GM23338 (cell line): ENCODE data around the gene MATN1. TPM values are rescaled to one million over a fixed set of nuclear protein-coding genes. Genes with fewer than 3 reads are reported as not detected.

ENCODE experiments used
- ATAC-seq: fragments of 200-7000 bp; cut with Tn5 transposase; 3 replicates; pipeline ENCODE4 v1.9.1; 2020
- DNase-seq: peaks from one replicate; pipeline ENCODE4 v3.0.0-alpha.2; 2015; ENCODE audit warnings: low spot score
- H2AFZ ChIP-seq: fragments of 200-600 bp; sonication (generic); 2 replicates; pipeline ENCODE4 v1.8.0; 2016; ENCODE audit warnings: antibody characterized with exemption, mild to moderate bottlenecking, moderate library complexity
- H3F3A ChIP-seq: fragments of 200-600 bp; sonication (generic); replicated peaks from 2 replicates; pipeline ENCODE4 v1.8.0; 2017; ENCODE audit warnings: antibody characterized with exemption, mixed run types, low read depth
- H3K27ac ChIP-seq: fragments of 200-600 bp; sonication (generic); 2 replicates; pipeline ENCODE4 v1.6.1; 2016; ENCODE audit warnings: low read depth
- H3K27me3 ChIP-seq: fragments of 200-600 bp; sonication (generic); 2 replicates; pipeline ENCODE4 v1.8.0; 2016; ENCODE audit warnings: mild to moderate bottlenecking, mixed run types, moderate library complexity; ENCODE audit not compliant: insufficient read depth
- H3K36me3 ChIP-seq: fragments of 200-600 bp; sonication (generic); 2 replicates; pipeline ENCODE4 v1.8.0; 2016; ENCODE audit warnings: mild to moderate bottlenecking; ENCODE audit not compliant: insufficient read depth
- H3K4me1 ChIP-seq: fragments of 200-600 bp; sonication (generic); 2 replicates; pipeline ENCODE4 v1.8.0; 2016; ENCODE audit warnings: mild to moderate bottlenecking, moderate library complexity; ENCODE audit not compliant: insufficient read depth
- H3K4me2 ChIP-seq: fragments of 200-600 bp; sonication (generic); 2 replicates; pipeline ENCODE4 v1.7.1; 2017; ENCODE audit warnings: mixed run types
- H3K4me3 ChIP-seq: fragments of 200-600 bp; sonication (generic); 2 replicates; pipeline ENCODE4 v1.6.1; 2016; ENCODE audit warnings: mixed run types
- H3K79me2 ChIP-seq: fragments of 200-600 bp; sonication (generic); replicated peaks from 2 replicates; pipeline ENCODE4 v1.8.0; 2017; ENCODE audit warnings: mild to moderate bottlenecking; ENCODE audit not compliant: insufficient read depth
- H3K9me2 ChIP-seq: fragments of 200-600 bp; sonication (generic); 2 replicates; pipeline ENCODE4 v1.8.0; 2017; ENCODE audit not compliant: insufficient read depth
- H4K20me1 ChIP-seq: fragments of 200-600 bp; sonication (generic); replicated peaks from 2 replicates; pipeline ENCODE4 v1.8.0; 2017; ENCODE audit warnings: mild to moderate bottlenecking; ENCODE audit not compliant: insufficient read depth
- H3K27ac Mint-ChIP-seq: 2 replicates; pipeline ENCODE4 v1.8.0; 2020; ENCODE audit warnings: inconsistent platforms, mild to moderate bottlenecking, moderate library complexity, mixed read lengths
- H3K27me3 Mint-ChIP-seq: 3 replicates; pipeline ENCODE4 v1.8.0; 2022; ENCODE audit warnings: low read depth, mild to moderate bottlenecking, moderate library complexity, mixed read lengths, inconsistent platforms; ENCODE audit not compliant: insufficient read depth, poor library complexity
- H3K36me3 Mint-ChIP-seq: 3 replicates; pipeline ENCODE4 v1.8.0; 2021; ENCODE audit warnings: low read depth, mild to moderate bottlenecking, inconsistent platforms, moderate library complexity, mixed read lengths
- H3K4me1 Mint-ChIP-seq: 3 replicates; pipeline ENCODE4 v1.8.0; 2020; ENCODE audit warnings: mild to moderate bottlenecking, inconsistent platforms, mixed read lengths
- H3K4me3 Mint-ChIP-seq: 3 replicates; pipeline ENCODE4 v1.8.0; 2021; ENCODE audit warnings: moderate library complexity, mild to moderate bottlenecking, inconsistent platforms, mixed read lengths
- H3K9me3 Mint-ChIP-seq: 3 replicates; pipeline ENCODE4 v1.8.0; 2020; ENCODE audit warnings: moderate library complexity, mild to moderate bottlenecking, inconsistent platforms, mixed read lengths
- CREB1 ChIP-seq: fragments of 250-450 bp; sonication (Bioruptor Pico); IDR thresholded peaks from 2 replicates; pipeline ENCODE4 v1.5.0; 2020; ENCODE audit warnings: low read depth, mild to moderate bottlenecking, moderate library complexity
- CTCF ChIP-seq, 2 experiments: fragments of 200-600 bp in 1 of 2; sonication (generic) in 1 of 2; conservative IDR thresholded peaks; 2 replicates each; pipeline versions ENCODE4 v1.5.1 to v1.6.1; 2016 to 2017; ENCODE audit warnings: antibody characterized with exemption in 2 of 2, low read depth in 2 of 2, mild to moderate bottlenecking in 2 of 2, moderate library complexity in 1 of 2
- ETS1 ChIP-seq: IDR thresholded peaks from 2 replicates; pipeline ENCODE4 v1.6.1; 2016; ENCODE audit warnings: antibody characterized with exemption
- EZH2 ChIP-seq: fragments of 200-600 bp; sonication (generic); IDR thresholded peaks from one replicate; pipeline ENCODE4 v1.8.0; 2017; ENCODE audit warnings: antibody characterized with exemption, mild to moderate bottlenecking, low read depth; ENCODE audit not compliant: unreplicated experiment
- EZH2phosphoT487 ChIP-seq: fragments of 200-600 bp; sonication (generic); IDR thresholded peaks from one replicate; pipeline ENCODE4 v1.8.1; 2018; ENCODE audit warnings: antibody characterized with exemption; ENCODE audit not compliant: unreplicated experiment
- JUNB ChIP-seq: IDR thresholded peaks from one replicate; pipeline ENCODE4 v1.6.1; 2016; ENCODE audit warnings: antibody characterized with exemption; ENCODE audit not compliant: unreplicated experiment
- NANOG ChIP-seq: IDR thresholded peaks from 2 replicates; pipeline ENCODE4 v1.6.1; 2016; ENCODE audit warnings: antibody characterized with exemption, borderline replicate concordance
- POLR2AphosphoS5 ChIP-seq: IDR thresholded peaks from 2 replicates; pipeline ENCODE4 v1.6.1; 2016; ENCODE audit warnings: antibody characterized with exemption, low read depth
- STAT1 ChIP-seq: IDR thresholded peaks from one replicate; pipeline ENCODE4 v1.6.1; 2016; ENCODE audit warnings: antibody characterized with exemption; ENCODE audit not compliant: unreplicated experiment
- ZNF114 ChIP-seq: fragments of 250-450 bp; sonication (Bioruptor Pico); IDR thresholded peaks from 2 replicates; pipeline ENCODE4 v1.5.0; 2020; ENCODE audit warnings: mild to moderate bottlenecking, moderate library complexity
- ZNF462 ChIP-seq: fragments of 250-450 bp; sonication (Bioruptor Pico); IDR thresholded peaks from 2 replicates; pipeline ENCODE4 v1.5.0; 2020; ENCODE audit warnings: mild to moderate bottlenecking, moderate library complexity
- polyA plus RNA-seq: library from polyadenylated mRNA; unstranded; fragments of >200 nt; fragmentation: Nextera tagmentation; extraction: Ambion mirVana; gene quantifications from 2 replicates; pipeline ENCODE4 v1.2.1, GENCODE V29; 2016
- total RNA-seq: library from RNA; depleted of rRNA; stranded (reverse); fragments of >200 nt; shearing (Covaris generic); gene quantifications from 2 replicates; pipeline ENCODE4 v1.2.3, GENCODE V29; 2014

MATN1 gene
- total and polyA plus RNA-seq, 2 experiments from 2014 or later = 0.08 to 0.31 TPM

- Histone ChIP-seq H3K4me3 (no peak overlapping the region), H3K4me2 (no peak overlapping the region), H3K36me3 (no peaks in the 10 kb centered on the region), H3K9me2 (no peaks in the 10 kb centered on the region), H3F3A (no peaks in the 10 kb centered on the region), H3K27ac (no peak overlapping the region), H3K79me2 (no peaks in the 10 kb centered on the region), H3K27me3 (no peaks in the 10 kb centered on the region), H2AFZ (no peak overlapping the region), H4K20me1 (no peaks in the 10 kb centered on the region), H3K4me1 (no peaks in the 10 kb centered on the region)
- no peak overlapping the region for H3K4me3 Mint-ChIP-seq
- TF ChIP-seq POLR2AphosphoS5 (no peak), NANOG (no peak), CTCF (conservative IDR thresholded peaks at IDR 0.05; ENCODE audit: low read depth in 2 of 2) (no peak)
- peaks cover 8% of the 10 kb centered on the region for H3K27me3 Mint-ChIP-seq
- peaks cover 9% of the 10 kb centered on the region; the same call in 1 of the 3 replicates for H3K36me3 Mint-ChIP-seq
- H3K27ac Mint-ChIP-seq = no peak overlapping the region
- DNase-seq (no peak), ATAC-seq (no peak)
- H3K4me1 Mint-ChIP-seq = no peaks in the 10 kb centered on the region
- peaks cover 46% of the 10 kb centered on the region for H3K9me3 Mint-ChIP-seq
These were observed 45.9 kb downstream of the MATN1 start for GRCh38 chr1:30677471-30677870.

- no peaks in the 10 kb centered on the region for H3K36me3 ChIP-seq
- H3K9me3 Mint-ChIP-seq = peaks cover 47% of the 10 kb centered on the region
- H3K27me3 Mint-ChIP-seq = peaks cover 8% of the 10 kb centered on the region
- H2AFZ ChIP-seq = no peak overlapping the region
- no peaks in the 10 kb centered on the region for H3K9me2 ChIP-seq
- H3K27ac Mint-ChIP-seq = no peak overlapping the region
- no peaks in the 10 kb centered on the region for H3K4me1 Mint-ChIP-seq
- H3K27ac ChIP-seq = no peak overlapping the region
- DNase-seq (no peak), ATAC-seq (no peak)
- H3K79me2 ChIP-seq = no peaks in the 10 kb centered on the region
- H3K4me2 ChIP-seq = no peak overlapping the region
- no peaks in the 10 kb centered on the region for H3F3A ChIP-seq
- H4K20me1 ChIP-seq = no peaks in the 10 kb centered on the region
- no peaks in the 10 kb centered on the region for H3K4me1 ChIP-seq
- H3K4me3 ChIP-seq = no peak overlapping the region
- H3K4me3 Mint-ChIP-seq = no peak overlapping the region
- no peaks in the 10 kb centered on the region for H3K27me3 ChIP-seq
- peaks cover 9% of the 10 kb centered on the region; the same call in 1 of the 3 replicates for H3K36me3 Mint-ChIP-seq
- TF ChIP-seq EZH2 = no peak
- no peak for TF ChIP-seq CREB1 (CRISPR knock-in tag)
- TF ChIP-seq STAT1 = no peak
- TF ChIP-seq ETS1 = no peak
- TF ChIP-seq ZNF114 = no peak
- no peak for TF ChIP-seq POLR2AphosphoS5
- no peak for TF ChIP-seq JUNB
- TF ChIP-seq ZNF462 (CRISPR knock-in tag) = no peak
- TF ChIP-seq EZH2phosphoT487 = no peak
These were observed 47.6 kb downstream of the MATN1 start for GRCh38 chr1:30675761-30676160.
